AG04449 (cell line): ENCODE data around the gene PPFIBP2.

ENCODE experiments used
- CTCF ChIA-PET: fragments of 350-600 bp; formaldehyde crosslinking; extraction: SDS; loops from one replicate; lab custom pipeline; 2021; ENCODE audit warnings: antibody characterized with exemption; lab: Yijun Ruan, JAX
- POLR2A ChIA-PET: fragments of 400-600, 350-600 bp; formaldehyde crosslinking; extraction: SDS; loops from one replicate; lab custom pipeline; 2020; ENCODE audit warnings: antibody characterized with exemption, inconsistent platforms; lab: Yijun Ruan, JAX
- DNase-seq: peaks from one replicate; pipeline ENCODE4 v3.0.0-alpha.2; 2010; ENCODE audit warnings: low read depth, low spot score
- H3K4me3 ChIP-seq: 2 replicates; pipeline ENCODE4 v1.5.1; 2011; ENCODE audit warnings: low read depth, mild to moderate bottlenecking, control low read depth, low read length
- TF ChIP-seq, protein P1 (sequence below): IDR thresholded peaks from one replicate; pipeline ENCODE4 v1.5.1; 2011; ENCODE audit warnings: mild to moderate bottlenecking, moderate library complexity, low read length, control low read depth, inconsistent platforms; ENCODE audit not compliant: insufficient read depth; ENCODE audit errors: missing control alignments

The PPFIBP2 gene

DNA sequence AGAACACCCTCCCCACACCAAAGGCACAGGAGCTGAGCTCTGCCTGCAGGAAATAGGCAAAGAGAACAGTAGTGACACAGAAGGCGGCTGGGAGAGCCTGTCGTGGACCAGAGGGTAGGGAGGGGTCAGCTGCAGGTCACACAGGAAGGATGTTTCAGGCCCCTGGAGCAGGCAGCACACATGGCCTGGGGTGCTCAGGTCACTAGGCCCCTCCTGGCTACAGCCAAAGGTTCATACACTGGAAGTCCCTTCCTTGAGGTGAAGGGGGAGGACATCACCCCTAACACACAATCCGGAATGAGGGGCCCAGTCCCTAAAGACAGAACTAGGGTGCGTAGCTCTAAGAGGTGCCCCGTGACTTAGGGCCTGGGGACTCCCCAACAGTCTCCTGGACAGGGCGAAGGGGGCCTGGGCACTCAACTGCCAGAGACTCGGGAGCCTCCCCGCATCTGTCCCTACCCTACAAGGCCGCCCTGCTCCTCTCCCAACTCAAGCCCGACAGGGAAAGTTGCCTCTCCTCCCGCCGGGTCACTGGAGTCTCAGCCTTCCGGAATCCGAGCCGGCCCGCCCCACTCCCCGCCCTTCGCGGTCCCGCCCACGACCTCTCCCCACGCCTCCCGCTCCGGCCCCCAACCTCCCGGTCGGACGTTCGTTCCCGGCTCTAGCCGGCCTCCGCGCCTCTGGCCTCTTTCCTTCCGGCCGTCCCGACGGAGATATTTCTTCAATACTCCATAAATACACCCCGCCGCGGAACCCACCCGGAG is 159.3 kb downstream of the PPFIBP2 start, which contains the start of gene CYB5R2:
Gene CYB5R2 (minus strand): TSS at position 541 of the 764 bp plus-strand sequence. CDS start 675 bp downstream, outside the sequence.
- ChIA-PET POLR2A (no interaction called here), CTCF (interaction anchor here (0.9 to 11.7 kb wide), 4 partner anchors 8 to 99 kb away, joined by 3 to 185 read pairs (median 26); no protein-coding TSS in a partner anchor)
- H3K4me3 ChIP-seq, result peak within 1 kb of the TSS; percentile 59
- TF ChIP-seq, protein P1, sequence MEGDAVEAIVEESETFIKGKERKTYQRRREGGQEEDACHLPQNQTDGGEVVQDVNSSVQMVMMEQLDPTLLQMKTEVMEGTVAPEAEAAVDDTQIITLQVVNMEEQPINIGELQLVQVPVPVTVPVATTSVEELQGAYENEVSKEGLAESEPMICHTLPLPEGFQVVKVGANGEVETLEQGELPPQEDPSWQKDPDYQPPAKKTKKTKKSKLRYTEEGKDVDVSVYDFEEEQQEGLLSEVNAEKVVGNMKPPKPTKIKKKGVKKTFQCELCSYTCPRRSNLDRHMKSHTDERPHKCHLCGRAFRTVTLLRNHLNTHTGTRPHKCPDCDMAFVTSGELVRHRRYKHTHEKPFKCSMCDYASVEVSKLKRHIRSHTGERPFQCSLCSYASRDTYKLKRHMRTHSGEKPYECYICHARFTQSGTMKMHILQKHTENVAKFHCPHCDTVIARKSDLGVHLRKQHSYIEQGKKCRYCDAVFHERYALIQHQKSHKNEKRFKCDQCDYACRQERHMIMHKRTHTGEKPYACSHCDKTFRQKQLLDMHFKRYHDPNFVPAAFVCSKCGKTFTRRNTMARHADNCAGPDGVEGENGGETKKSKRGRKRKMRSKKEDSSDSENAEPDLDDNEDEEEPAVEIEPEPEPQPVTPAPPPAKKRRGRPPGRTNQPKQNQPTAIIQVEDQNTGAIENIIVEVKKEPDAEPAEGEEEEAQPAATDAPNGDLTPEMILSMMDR, result no peak
- no peak for DNase-seq

DNA sequence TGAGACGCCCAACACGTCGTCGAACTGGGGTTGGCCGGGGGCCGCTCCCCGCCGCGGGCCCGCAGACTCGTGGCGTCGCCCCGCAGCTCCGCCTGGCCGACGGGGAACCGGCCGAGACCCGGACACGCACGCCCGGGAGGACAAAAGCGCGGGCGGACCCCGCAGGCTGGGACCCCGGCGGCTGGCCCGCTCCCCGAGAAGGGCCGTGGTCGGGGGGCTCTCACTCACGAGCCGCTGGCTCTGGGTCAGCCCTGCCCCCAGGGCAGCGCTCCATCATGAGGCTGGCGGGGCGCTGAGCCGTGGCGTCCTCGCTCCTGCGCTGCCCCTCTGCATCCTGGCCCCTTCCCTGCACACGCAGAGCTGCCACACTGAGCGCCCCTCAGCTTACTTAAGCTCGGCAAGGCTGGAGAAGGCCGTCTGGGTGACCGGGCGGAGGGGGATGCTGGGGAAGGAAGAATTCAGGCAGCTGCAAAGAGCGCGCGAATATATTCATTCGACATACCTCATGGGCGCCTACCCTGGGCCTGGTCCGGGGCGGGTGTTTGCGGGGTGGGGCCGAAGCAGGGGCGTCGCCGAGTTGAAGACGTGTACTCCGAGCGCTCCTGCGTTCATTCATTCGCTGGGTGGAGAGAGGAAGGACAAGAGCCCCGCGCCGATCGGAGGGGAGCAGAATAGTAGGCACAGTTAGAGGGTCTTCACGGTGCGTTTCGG is 160.1 kb downstream of the PPFIBP2 start:
- H3K4me3 ChIP-seq, result peak overlapping the region; percentile 59
- DNase-seq, result no peak
- TF ChIP-seq, protein P1, result no peak
- POLR2A ChIA-PET, result no interaction called here
- CTCF ChIA-PET, result interaction anchor here (1.3 to 11.7 kb wide), 3 partner anchors 9 to 100 kb away, joined by 3 to 185 read pairs (median 50); no protein-coding TSS in a partner anchor

DNA sequence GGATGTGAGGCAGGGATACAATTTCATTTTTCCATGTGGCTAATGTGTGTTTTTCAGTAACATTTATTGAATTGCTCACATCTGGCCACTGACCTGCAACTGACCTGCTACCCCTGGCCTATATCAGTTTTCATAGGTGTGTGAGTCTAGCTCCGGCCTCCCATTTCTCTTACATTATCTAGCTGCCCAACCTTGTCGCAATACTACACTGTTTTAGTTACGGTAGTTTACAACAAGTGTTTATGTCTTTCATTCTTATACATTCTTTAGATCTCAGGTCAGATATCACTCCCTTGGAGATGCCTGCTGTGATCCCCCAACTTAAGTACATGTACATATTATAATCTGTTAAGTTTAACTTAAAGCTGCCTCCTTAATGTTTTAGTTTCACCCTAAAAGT is 161.8 kb downstream of the PPFIBP2 start:
- ChIA-PET POLR2A (interaction anchor here (0.6 kb wide), 1 partner anchor 99 kb away, joined by 3 read pairs; no protein-coding TSS in a partner anchor), CTCF (interaction anchor here (1.0 to 4.9 kb wide), 6 partner anchors 10 to 424 kb away, joined by 4 to 65 read pairs (median 10); no protein-coding TSS in a partner anchor)
- no peak overlapping the region for H3K4me3 ChIP-seq
- TF ChIP-seq, protein P1, result no peak
- DNase-seq, result no peak

DNA sequence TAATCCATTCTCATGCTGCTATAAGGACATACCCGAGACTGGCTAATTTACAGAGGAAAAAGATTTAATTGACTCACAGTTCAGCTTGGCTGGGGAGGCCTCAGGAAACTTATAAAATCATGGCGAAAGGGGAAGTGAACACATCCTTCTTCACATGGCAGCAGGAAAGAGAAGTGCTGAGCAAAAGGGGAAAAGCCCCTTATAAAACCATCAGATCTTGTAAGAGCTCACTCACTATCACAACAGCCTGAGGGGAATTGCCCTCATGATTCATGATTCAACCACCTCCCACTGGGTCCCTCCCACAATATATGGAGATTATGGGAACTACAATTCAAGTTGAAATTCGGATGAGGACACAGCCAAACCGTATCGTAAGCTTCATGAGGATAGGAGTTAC is 163.3 kb downstream of the PPFIBP2 start:
- no peak overlapping the region for H3K4me3 ChIP-seq
- TF ChIP-seq, protein P1, result no peak
- CTCF ChIA-PET, result interaction anchor here (0.8 to 4.9 kb wide), 10 partner anchors 9 to 422 kb away, joined by 3 to 65 read pairs (median 6); no protein-coding TSS in a partner anchor
- DNase-seq, result no peak
- POLR2A ChIA-PET, result no interaction called here

DNA sequence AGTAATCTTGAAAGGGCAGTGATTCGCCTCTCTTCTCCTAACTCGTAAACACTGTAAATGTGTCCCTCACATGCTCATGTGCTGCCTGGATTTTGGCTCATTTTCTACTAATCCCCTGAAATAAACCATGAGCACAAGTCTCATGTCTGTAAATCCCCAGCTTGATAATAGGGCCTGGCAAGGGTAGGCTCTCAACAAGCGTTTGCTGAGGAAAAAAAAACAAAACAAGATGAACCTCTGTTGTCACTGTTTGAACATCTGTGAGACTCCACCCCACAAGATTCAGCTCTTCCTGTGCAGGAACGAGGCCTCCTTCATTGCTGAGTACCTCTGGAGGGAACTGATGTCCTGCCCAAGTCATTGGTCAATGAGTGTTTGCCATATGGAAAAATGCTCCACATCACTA is 164.0 kb downstream of the PPFIBP2 start:
- ChIA-PET CTCF (interaction anchor here (0.7 to 4.9 kb wide), 10 partner anchors 10 to 422 kb away, joined by 3 to 65 read pairs (median 6); no protein-coding TSS in a partner anchor), POLR2A (no interaction called here)
- H3K4me3 ChIP-seq, result no peak overlapping the region
- DNase-seq, result no peak
- TF ChIP-seq, protein P1, result no peak
